NCI-H187 treated with DMSO at 0.1 percent for 48 hours (cell line): Measurements from ENCODE around the gene FOSL2.

Source experiments
- DNase-seq: peaks from one replicate; lab custom pipeline; 2025; lab: John Stamatoyannopoulos, UW

Gene FOSL2

DNA sequence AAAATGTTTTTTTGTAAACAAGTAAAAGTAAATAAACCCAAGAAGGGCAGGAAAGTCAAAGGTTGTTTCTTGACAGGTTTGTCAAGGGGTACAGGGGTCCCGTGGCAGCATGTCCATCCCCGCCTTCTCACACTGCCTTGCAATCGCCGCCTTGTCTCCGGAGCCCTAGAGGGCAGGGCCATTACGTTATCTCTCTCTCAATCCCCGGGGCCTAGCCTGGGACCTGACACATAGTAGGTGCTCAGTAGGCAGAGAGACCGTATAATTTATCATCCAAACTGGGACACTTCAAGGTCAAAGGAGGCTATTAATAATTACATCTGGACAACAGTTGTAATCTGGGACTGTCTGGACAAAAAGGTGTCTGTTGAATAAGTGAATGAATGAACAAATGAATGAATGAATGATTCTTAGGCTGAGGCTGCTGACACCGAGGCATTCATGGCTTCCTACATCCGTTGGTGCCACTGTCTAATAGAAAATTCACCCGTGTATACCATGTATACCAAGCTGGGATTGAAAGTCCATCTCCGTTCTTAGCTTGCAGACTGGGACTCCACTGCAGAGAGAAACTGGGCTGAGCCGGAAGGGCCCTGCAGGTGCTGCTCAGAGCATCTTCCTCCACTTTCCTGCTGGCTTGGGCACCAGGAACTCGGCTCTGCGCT, 58.4 kb downstream of the FOSL2 start:
- DNase-seq = no peak

- no peak for DNase-seq
Measured at GRCh38 chr2:28451793-28452533, 59.3 kb downstream of the FOSL2 start.

DNA sequence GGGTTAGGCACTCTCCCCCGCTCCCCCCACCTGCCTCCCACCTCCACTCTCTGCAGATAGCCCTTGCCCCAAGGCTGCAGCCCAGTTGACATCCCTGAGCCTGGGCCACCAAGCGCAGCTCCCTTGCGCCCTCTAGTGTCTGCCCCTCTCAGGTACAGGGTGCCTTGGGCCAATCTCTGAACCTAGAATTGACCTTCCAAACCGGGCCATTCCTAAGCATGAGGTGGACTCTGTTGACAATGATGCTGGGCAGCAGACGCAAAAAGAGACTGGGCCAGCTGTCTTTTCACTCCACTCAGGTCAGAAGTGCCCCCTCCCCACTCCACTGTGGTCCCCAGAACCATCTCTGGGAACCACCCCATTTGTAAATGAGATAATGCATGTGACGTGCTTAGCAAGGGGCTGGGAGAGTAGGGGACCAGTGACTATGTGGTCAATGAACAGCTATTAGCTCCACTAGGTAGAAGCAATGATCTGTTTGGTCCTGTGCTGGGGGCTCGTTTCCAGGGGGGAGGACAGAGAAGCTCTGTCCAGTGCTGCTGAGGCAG, 60.0 kb downstream of the FOSL2 start:
- DNase-seq = no peak

GRCh38 chr2:28453396-28453795, 60.7 kb downstream of the FOSL2 start:
- DNase-seq = no peak

DNA sequence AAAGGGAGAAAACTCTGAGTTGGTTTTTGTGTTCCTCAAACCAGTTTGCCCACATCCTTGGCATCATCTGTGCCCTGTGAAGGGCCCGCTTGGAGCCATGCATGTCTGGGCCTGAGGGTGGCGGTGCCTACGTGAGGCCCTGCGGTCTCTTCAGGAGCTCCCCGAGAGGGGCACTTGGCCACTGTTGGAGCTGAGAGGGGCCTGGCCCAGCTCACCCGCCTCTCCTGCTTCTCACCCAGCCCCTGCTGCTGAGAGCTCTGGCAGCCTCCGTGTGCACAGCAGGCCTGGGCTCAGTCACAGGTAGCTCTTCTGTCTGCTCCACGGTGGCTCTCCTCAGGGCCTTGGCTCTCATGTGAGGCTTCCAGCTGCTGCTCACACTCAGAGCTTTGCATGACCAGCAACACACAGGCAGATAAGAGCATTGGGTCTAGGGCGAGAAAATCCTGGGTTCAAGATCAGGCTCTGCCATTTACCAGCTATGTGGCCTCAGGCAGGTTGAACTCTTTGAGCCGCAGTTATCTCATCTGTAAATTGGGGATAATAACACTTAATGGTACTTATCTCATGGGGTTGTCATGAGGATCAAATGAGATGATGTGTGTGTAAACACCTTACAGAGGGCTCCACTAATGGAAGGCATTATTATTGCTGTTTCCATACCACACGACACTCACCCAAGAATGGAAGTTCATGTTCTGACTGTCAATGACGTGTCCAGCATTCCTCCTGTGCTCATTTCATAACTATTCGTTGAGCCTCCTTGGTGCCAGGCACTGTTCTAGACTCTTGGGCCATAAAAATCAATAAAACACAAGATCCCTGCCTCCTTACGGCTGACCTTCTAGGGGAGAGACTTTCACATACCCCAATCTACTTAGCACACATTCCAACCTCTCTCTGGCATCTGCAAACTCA, 61.6 kb downstream of the FOSL2 start:
- no peak for DNase-seq

GRCh38 chr2:28457237-28457636, 64.6 kb downstream of the FOSL2 start:
- no peak for DNase-seq

DNA sequence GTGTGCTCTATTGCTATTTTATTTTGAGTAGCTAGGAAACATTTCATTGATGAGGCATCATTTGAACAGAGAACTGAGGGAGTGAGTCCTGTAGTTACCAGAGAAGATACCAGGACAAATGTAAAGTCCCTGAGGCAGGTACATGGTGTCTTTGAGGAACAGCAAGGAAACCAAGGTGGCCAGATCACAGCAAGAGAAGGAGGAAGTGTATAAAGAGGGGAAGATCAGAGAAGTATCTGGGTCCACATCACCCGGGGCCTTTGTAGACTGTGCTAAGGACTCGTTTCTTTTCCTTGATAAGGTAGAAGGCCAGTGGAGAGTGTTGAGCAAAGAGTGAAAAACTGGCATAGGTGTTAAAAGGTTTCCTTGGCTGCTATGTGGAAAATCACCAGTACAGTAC, 68.4 kb downstream of the FOSL2 start:
- DNase-seq = no peak

- no peak for DNase-seq
Measured at GRCh38 chr2:28462122-28462521, 69.5 kb downstream of the FOSL2 start.

- no peak for DNase-seq
Measured at GRCh38 chr2:28463211-28463816, 70.7 kb downstream of the FOSL2 start.

DNA sequence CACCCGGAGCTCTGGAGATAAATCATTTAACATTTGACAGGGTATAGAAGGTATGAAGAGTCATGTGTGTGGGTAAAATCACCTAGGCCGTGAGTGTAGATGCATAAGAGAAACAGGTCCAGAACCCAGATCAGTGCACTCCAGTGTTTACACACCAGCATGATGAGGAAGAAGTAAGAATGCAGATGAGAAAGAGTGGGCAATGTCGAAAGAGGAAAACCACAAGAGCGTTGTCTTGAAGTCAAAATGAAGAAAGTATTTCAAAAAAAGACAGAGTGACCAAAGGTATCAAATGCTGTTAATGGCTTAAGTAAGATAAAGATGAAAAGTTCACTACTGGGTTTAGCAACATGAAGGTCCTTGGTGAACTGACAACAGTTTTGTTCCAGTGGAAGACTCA, 71.2 kb downstream of the FOSL2 start:
- DNase-seq = no peak

DNA sequence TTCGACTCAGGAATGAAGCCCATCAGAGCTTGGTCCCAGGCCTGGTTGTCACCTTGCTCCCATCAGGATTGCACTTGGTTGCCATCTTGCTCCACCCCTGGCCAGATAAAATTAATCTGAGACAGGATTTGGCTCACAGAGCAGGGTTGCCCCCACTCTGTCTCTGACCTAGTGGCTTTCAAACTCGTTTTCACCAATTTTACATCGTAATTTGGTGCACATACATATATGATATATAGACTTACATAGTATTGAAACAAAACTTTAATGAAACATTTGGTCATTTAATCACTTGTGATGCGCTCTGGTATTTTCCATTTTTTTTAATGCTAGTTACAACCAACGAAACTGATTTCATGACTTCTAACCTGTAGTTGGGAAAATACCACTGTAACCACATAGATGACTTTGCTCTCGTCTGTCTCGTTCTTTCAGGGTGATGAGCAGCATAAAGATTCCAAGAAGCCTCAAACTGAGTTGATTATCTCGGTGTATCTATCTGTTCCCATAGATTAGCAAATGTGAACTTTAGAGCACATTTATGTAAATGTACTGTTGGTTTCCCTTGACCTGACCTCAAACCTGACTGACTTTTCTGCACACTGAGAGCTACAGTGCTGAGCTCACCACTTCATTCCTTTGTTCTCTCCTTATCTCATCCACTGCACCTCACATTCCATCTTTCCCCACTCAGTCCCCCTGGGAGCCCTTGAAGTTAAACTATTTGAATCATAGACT, 72.7 kb downstream of the FOSL2 start:
- DNase-seq = no peak
